UCSD-AML1 (cell line): ENCODE results near the gene MND1.

Experiments used
- DNase-seq: peaks from one replicate; lab custom pipeline; 2025; ENCODE audit not compliant: unreplicated experiment; lab: John Stamatoyannopoulos, UW

MND1 gene

GRCh38 chr4:153344131-153345011 lies at the start of gene MND1:
MND1 (plus strand) TSS chr4:153344688; CDS start chr4:153344738, 50 bp downstream.
- DNase-seq, result peak; percentile 88

GRCh38 chr4:153295131-153295755 lies 49.2 kb upstream of the MND1 start:
- no peak for DNase-seq

- DNase-seq, result no peak
Measured at GRCh38 chr4:153296040-153296823, 48.3 kb upstream of the MND1 start.

GRCh38 chr4:153297116-153297515 lies 47.4 kb upstream of the MND1 start:
- DNase-seq, result no peak

GRCh38 chr4:153310793-153311192 lies 33.7 kb upstream of the MND1 start:
- DNase-seq, result no peak

GRCh38 chr4:153314915-153315314 lies 29.6 kb upstream of the MND1 start:
- DNase-seq, result no peak

GRCh38 chr4:153318696-153319320 lies 25.7 kb upstream of the MND1 start:
- no peak for DNase-seq

GRCh38 chr4:153322791-153323190 lies 21.7 kb upstream of the MND1 start:
- DNase-seq, result no peak

- no peak for DNase-seq
Measured at GRCh38 chr4:153324046-153324445, 20.4 kb upstream of the MND1 start.

GRCh38 chr4:153325558-153325957 lies 18.9 kb upstream of the MND1 start:
- no peak for DNase-seq

GRCh38 chr4:153326513-153326912 lies 18.0 kb upstream of the MND1 start:
- DNase-seq, result no peak

GRCh38 chr4:153327247-153327646 lies 17.2 kb upstream of the MND1 start:
- no peak for DNase-seq

GRCh38 chr4:153332936-153333335 lies 11.6 kb upstream of the MND1 start:
- DNase-seq, result no peak

GRCh38 chr4:153333874-153334273 lies 10.6 kb upstream of the MND1 start:
- DNase-seq, result no peak

- no peak for DNase-seq
Measured at GRCh38 chr4:153335665-153336064, 8.8 kb upstream of the MND1 start.

GRCh38 chr4:153337686-153338085 lies 6.8 kb upstream of the MND1 start:
- DNase-seq, result no peak

- DNase-seq, result peak; percentile 45
Measured at GRCh38 chr4:153341575-153342090, 2.9 kb upstream of the MND1 start.

GRCh38 chr4:153342751-153343552 lies 1.5 kb upstream of the MND1 start:
- no peak for DNase-seq

GRCh38 chr4:153345012-153345981 lies 809 bp downstream of the MND1 start:
- peak; percentile 51 for DNase-seq
